Sigmoid colon (tissue), 7 donors: Measurements from ENCODE around the gene HDAC4. TPM values are rescaled to one million over a fixed set of nuclear protein-coding genes. Genes with fewer than 3 reads are reported as not detected.

Source experiments
- DNase-seq: peaks from one replicate; pipeline ENCODE4 v3.0.0-alpha.2; 2019
- H3K27ac ChIP-seq, 4 donors: fragments of 200-600 bp; sonication (generic); one replicate each; pipeline ENCODE4 v1.5.1; 2016 to 2019; ENCODE audit warnings: mild to moderate bottlenecking in 1 of 4
- H3K27me3 ChIP-seq, 3 donors: fragments of 200-600 bp; sonication (generic); one replicate each; pipeline ENCODE4 v1.5.1; 2019; ENCODE audit warnings: mild to moderate bottlenecking in 1 of 3
- H3K36me3 ChIP-seq, 4 donors: fragments of 200-600 bp; sonication (generic); one replicate each; pipeline ENCODE4 v1.5.1; 2016 to 2019
- H3K4me1 ChIP-seq, 4 donors: fragments of 200-600 bp; sonication (generic); one replicate each; pipeline ENCODE4 v1.5.1; 2017 to 2019
- H3K4me3 ChIP-seq, 4 donors: fragments of 200-600 bp; sonication (generic); one replicate each; pipeline ENCODE4 v1.5.1; 2017 to 2019; ENCODE audit warnings: mild to moderate bottlenecking in 2 of 4, moderate library complexity in 1 of 4
- H3K9me3 ChIP-seq, 4 donors: fragments of 200-600 bp in 3 of 4; sonication (generic) in 3 of 4; one replicate each; pipeline versions ENCODE4 v1.5.1 to v1.6.1; 2013 to 2019
- EP300 ChIP-seq, 4 donors: sonication (generic); formaldehyde crosslinking; IDR thresholded peaks; one replicate each; pipeline ENCODE4 v1.6.1; 2017; ENCODE audit warnings: antibody characterized with exemption in 4 of 4
- POLR2A ChIP-seq, 2 donors: fragments of 450-650 bp; IDR thresholded peaks; one replicate each; pipeline ENCODE4 v1.6.1; 2016; ENCODE audit warnings: antibody characterized with exemption in 2 of 2, mild to moderate bottlenecking in 2 of 2, moderate library complexity in 2 of 2
- POLR2AphosphoS5 ChIP-seq, 4 donors: sonication (generic); formaldehyde crosslinking; IDR thresholded peaks; one replicate each; pipeline ENCODE4 v1.6.1; 2017; ENCODE audit warnings: antibody characterized with exemption in 4 of 4
- WGBS, 2 donors: extraction: QIAGEN DNeasy Blood & Tissue Kit; methylation state at CpG; one replicate each; pipeline ENCODE4 v1.1.7; 2013; 5-methylcytosine and 5-hydroxymethylcytosine counted together
- intact Hi-C: fragments of 100-400 bp; cut with DNase I; formaldehyde crosslinking; loops from one replicate; pipeline ENCODE4 v1.15.1; 2023
- polyA plus RNA-seq, 3 donors: library from polyadenylated mRNA; stranded (reverse); fragments of 200-250 nt; gene quantifications; one replicate each; pipeline ENCODE4 v1.2.3, GENCODE V29; 2013
- small RNA-seq, 3 donors: library from RNA; depleted of rRNA; stranded (forward); fragments of <200 nt; gene quantifications; one replicate each; pipeline ENCODE3, GENCODE V24; 2016
- total RNA-seq, 4 donors: library from RNA; depleted of rRNA; stranded (reverse); fragments of >200 nt; gene quantifications; one replicate each; pipeline ENCODE4 v1.1.0, GENCODE V29; 2016
- TF ChIP-seq, protein P1 (sequence below), 4 experiments: fragments of 450-650 bp in 3 of 4; fragments of 200-600 bp in 1 of 4; IDR thresholded peaks; one replicate each; pipeline ENCODE4 v1.5.1; 2016 to 2019; ENCODE audit warnings: antibody characterized with exemption in 4 of 4, mild to moderate bottlenecking in 3 of 4, moderate library complexity in 2 of 4
- donor health status: healthy with polysubstance abuse.
- donor health status: Bipolar disorder and iron deficiency.
- donor health status: healthy.

Gene HDAC4
- total and polyA plus RNA-seq, 7 donors, result 1.8 to 196 (median 77.0) TPM

DNA sequence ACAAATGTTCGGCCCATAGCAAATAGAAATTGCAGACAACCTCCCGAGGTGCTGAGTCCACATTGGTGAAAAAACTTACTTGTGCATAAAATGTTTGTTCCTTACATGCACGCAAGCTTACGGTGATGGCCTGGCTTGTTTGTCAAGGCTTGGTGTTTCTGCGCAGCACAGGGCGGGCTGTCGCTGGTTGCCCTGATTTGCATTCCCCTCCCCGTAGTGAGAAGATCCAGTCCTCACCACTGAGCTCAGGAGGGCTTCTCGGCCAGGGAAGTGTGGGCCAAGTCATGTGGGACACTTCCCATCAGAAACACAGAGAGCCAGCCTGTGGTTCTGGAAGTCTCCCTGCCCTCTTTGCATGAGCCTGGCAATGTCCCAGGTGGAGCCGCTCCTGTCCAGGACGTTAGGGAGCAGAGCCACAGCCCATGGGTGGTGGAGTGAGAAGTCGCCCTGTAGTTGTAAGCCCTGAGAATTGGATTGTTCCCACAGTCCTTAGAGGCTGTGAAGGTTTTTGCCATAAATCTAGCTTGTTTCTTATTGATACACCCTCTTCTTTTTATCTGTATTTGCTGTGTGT is 400.2 kb downstream of the HDAC4 start:
- no peak overlapping the region for H3K27ac ChIP-seq
- intact Hi-C loops, result no loop called here
- H3K36me3 ChIP-seq, result no peaks in the 10 kb centered on the region
- H3K4me1 ChIP-seq, result peaks cover 0 to 30% (median 18%) of the 10 kb centered on the region in 4 donors
- 85 to 89% methylated on average over 12 of the region's 12 CpGs for WGBS, 2 donors
- H3K27me3 ChIP-seq, result no peaks in the 10 kb centered on the region
- no peak overlapping the region for H3K4me3 ChIP-seq
- DNase-seq, result peak; percentile 64
- no peaks in the 10 kb centered on the region for H3K9me3 ChIP-seq
- TF ChIP-seq EP300 (IDR thresholded peaks at IDR 0.05) (no peak), POLR2A (IDR thresholded peaks at IDR 0.05) (no peak), POLR2AphosphoS5 (IDR thresholded peaks at IDR 0.05) (no peak)
- TF ChIP-seq, protein P1, sequence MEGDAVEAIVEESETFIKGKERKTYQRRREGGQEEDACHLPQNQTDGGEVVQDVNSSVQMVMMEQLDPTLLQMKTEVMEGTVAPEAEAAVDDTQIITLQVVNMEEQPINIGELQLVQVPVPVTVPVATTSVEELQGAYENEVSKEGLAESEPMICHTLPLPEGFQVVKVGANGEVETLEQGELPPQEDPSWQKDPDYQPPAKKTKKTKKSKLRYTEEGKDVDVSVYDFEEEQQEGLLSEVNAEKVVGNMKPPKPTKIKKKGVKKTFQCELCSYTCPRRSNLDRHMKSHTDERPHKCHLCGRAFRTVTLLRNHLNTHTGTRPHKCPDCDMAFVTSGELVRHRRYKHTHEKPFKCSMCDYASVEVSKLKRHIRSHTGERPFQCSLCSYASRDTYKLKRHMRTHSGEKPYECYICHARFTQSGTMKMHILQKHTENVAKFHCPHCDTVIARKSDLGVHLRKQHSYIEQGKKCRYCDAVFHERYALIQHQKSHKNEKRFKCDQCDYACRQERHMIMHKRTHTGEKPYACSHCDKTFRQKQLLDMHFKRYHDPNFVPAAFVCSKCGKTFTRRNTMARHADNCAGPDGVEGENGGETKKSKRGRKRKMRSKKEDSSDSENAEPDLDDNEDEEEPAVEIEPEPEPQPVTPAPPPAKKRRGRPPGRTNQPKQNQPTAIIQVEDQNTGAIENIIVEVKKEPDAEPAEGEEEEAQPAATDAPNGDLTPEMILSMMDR (IDR thresholded peaks at IDR 0.05), result no peak

DNA sequence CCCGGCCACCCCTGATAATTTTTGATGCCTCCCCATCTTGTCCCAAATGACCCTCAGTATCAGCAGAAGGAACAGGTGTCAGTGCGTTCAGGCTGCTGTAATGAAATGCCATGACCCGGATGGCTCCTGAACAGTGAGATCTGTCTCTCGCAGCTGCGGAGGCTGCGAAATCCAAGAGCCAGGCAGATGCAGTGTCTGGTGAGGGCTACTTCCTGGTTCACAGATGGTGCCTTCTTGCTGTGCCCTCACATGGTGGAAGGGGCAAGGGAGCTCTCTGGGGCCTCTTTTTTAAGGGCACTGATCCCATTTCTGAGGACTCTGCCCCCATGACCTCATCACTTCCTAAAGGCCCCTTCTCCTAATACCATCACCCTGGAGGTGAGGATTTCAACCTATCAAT is 400.7 kb downstream of the HDAC4 start:
- Histone ChIP-seq H3K4me3 (no peak overlapping the region), H3K4me1 (peaks cover 0 to 30% (median 18%) of the 10 kb centered on the region in 4 donors), H3K36me3 (no peaks in the 10 kb centered on the region), H3K27ac (peak overlapping the region in 1 of 4 donors; percentile 30), H3K27me3 (no peaks in the 10 kb centered on the region), H3K9me3 (no peaks in the 10 kb centered on the region)
- intact Hi-C loops, result no loop called here
- peak; percentile 48 for DNase-seq
- WGBS, 2 donors, result 95 to 97% methylated on average over 6 of the region's 6 CpGs
- TF ChIP-seq EP300 (IDR thresholded peaks at IDR 0.05) (no peak), POLR2A (IDR thresholded peaks at IDR 0.05) (no peak), POLR2AphosphoS5 (IDR thresholded peaks at IDR 0.05) (no peak)
- TF ChIP-seq, protein P1 (IDR thresholded peaks at IDR 0.05), result no peak

DNA sequence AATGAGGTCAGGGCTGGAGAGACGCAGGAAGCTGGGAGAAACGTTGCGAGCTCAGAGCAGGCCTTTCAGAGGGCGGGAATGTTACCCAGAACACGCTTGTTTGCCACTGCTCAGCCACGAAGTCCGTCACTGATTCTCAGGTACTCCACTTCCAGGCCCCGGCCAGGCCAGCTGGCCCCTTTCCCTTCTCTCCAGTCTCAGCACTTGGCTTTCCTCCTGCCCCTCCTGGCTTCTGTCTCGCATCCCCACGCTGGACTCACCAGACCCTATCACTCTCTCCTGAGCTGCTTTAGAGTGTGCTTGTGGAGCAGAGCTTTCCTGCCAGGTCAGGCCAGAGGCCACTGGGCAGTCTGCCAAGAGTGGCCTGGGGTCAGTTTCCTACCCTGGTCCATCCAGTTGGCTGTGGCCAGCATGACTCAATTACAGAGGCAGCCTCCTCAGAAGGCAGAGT is 401.5 kb downstream of the HDAC4 start:
- TF ChIP-seq, protein P1 (IDR thresholded peaks at IDR 0.05), result no peak
- TF ChIP-seq POLR2AphosphoS5 (IDR thresholded peaks at IDR 0.05) (peak in 2 of 4 donors; percentile 9 to 29), EP300 (IDR thresholded peaks at IDR 0.05) (no peak), POLR2A (IDR thresholded peaks at IDR 0.05) (no peak)
- intact Hi-C loops, result no loop called here
- peak overlapping the region in 2 of 4 donors; percentile 11 to 30 for H3K27ac ChIP-seq

DNA sequence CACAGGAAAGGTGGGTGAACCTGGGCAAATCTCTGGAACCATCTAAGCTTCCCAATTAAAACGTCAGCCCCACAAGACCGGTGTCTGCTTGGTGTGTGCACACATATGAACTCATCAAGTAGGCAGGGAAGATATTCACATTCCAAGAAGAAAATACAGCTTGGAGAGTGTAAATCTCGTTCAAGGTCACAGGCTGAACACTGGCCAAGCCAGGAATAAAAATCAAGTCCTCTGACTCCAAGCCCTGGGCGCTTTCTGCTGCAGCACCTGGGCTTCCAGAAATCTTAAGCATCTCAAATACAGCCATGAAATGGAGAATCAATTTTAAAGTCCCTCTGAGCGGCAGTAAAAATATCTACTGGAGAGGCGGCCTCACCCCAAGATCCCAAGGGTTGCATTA is 402.0 kb downstream of the HDAC4 start:
- H3K27me3 ChIP-seq, result no peaks in the 10 kb centered on the region
- H3K4me1 ChIP-seq, result peaks cover 0 to 30% (median 17%) of the 10 kb centered on the region in 4 donors
- no peak overlapping the region for H3K4me3 ChIP-seq
- H3K27ac ChIP-seq, result peak overlapping the region in 2 of 4 donors; percentile 11 to 30
- WGBS, 2 donors, result 47 to 66% methylated on average over 6 of the region's 6 CpGs
- H3K9me3 ChIP-seq, result no peaks in the 10 kb centered on the region
- no peak for DNase-seq
- TF ChIP-seq, protein P1 (IDR thresholded peaks at IDR 0.05), result no peak
- TF ChIP-seq POLR2A (IDR thresholded peaks at IDR 0.05) (no peak), POLR2AphosphoS5 (IDR thresholded peaks at IDR 0.05) (no peak), EP300 (IDR thresholded peaks at IDR 0.05) (no peak)
- no peaks in the 10 kb centered on the region for H3K36me3 ChIP-seq
- intact Hi-C loops, result no loop called here

More for the DNA sequence above, 401.5 kb downstream of the HDAC4 start:
- no peaks in the 10 kb centered on the region for H3K27me3 ChIP-seq
- H3K36me3 ChIP-seq, result no peaks in the 10 kb centered on the region
- DNase-seq, result peak; percentile 81
- H3K9me3 ChIP-seq, result no peaks in the 10 kb centered on the region
- H3K4me1 ChIP-seq, result peaks cover 0 to 30% (median 18%) of the 10 kb centered on the region in 4 donors
- no peak overlapping the region for H3K4me3 ChIP-seq
- WGBS, 2 donors, result 73% methylated on average over 10 of the region's 10 CpGs

Small RNA genes lying within 50 kb of the gene (small RNA-seq; reads per million reads assigned to genes)
- gene MIR2467, result 0.90 to 3.6 (median 3.5) reads per million in 3 donors
- 0 reads per million in 3 donors for gene MIR4269
- 0 reads per million in 3 donors for gene MIR4440
- 0 reads per million in 3 donors for gene MIR4441
